Esophagus squamous epithelium (tissue), 5 donors: ENCODE data around the gene LPP. TPM values are rescaled to one million over a fixed set of nuclear protein-coding genes. Genes with fewer than 3 reads are reported as not detected.

Experiments
- DNase-seq: peaks from one replicate; lab custom pipeline; 2025; lab: John Stamatoyannopoulos, UW
- H3K27ac ChIP-seq, 4 donors: fragments of 200-600 bp; sonication (generic); one replicate each; pipeline ENCODE4 v1.5.1; 2016 to 2019; ENCODE audit warnings: mild to moderate bottlenecking in 1 of 4
- H3K27me3 ChIP-seq, 4 donors: fragments of 200-600 bp; sonication (generic); 1 replicate in 3 of 4; 2 replicates in 1 of 4; pipeline versions ENCODE4 v1.5.1 to v1.6.0; 2017 to 2021; ENCODE audit warnings: antibody characterized with exemption in 1 of 4
- H3K36me3 ChIP-seq, 3 donors: fragments of 200-600 bp; sonication (generic); one replicate each; pipeline ENCODE4 v1.5.1; 2016 to 2019
- H3K4me1 ChIP-seq, 3 donors: fragments of 200-600 bp; sonication (generic); one replicate each; pipeline ENCODE4 v1.5.1; 2017 to 2019
- H3K4me3 ChIP-seq, 4 donors: fragments of 200-600 bp; sonication (generic); 1 replicate in 3 of 4; 2 replicates in 1 of 4; pipeline ENCODE4 v1.5.1; 2016 to 2019; ENCODE audit warnings: mild to moderate bottlenecking in 2 of 4, moderate library complexity in 1 of 4
- H3K9me3 ChIP-seq, 3 donors: fragments of 200-600 bp; sonication (generic); one replicate each; pipeline ENCODE4 v1.5.1; 2016 to 2019
- CTCF ChIP-seq, 6 experiments: fragments of 450-650 bp in 4 of 6; fragments of 200-600 bp in 2 of 6; sonication (generic) in 2 of 6; IDR thresholded peaks; one replicate each; pipeline ENCODE4 v1.5.1; 2016 to 2019; ENCODE audit warnings: antibody characterized with exemption in 6 of 6, mild to moderate bottlenecking in 4 of 6, moderate library complexity in 4 of 6
- POLR2A ChIP-seq, 4 donors: fragments of 450-650 bp; IDR thresholded peaks; one replicate each; pipeline ENCODE4 v1.6.1; 2017; ENCODE audit warnings: antibody characterized with exemption in 4 of 4, mild to moderate bottlenecking in 4 of 4, moderate library complexity in 3 of 4
- WGBS, 2 donors: methylation state at CpG; one replicate each; pipeline ENCODE4 v1.1.5; 2018; 5-methylcytosine and 5-hydroxymethylcytosine counted together
- intact Hi-C: fragments of 100-400 bp; cut with DNase I; formaldehyde crosslinking; loops from one replicate; pipeline ENCODE4 v1.15.0; 2022
- total RNA-seq, 4 donors: library from RNA; depleted of rRNA; stranded (reverse); fragments of >200 nt; gene quantifications; one replicate each; pipeline ENCODE4 v1.1.0, GENCODE V29; 2016
- donor health status: DM: yes; HTN: yes; CAD: no.

LPP gene
- total RNA-seq, 4 donors from 2014 or later = 41.4 to 369 (median 97.3) TPM

- Histone ChIP-seq H3K4me1 (peaks cover 12 to 36% (median 19%) of the 10 kb centered on the region in 3 donors), H3K27ac (peak overlapping the region in 3 of 4 donors; percentile 39 to 76 (median 43)), H3K9me3 (no peaks in the 10 kb centered on the region), H3K27me3 (no peaks in the 10 kb centered on the region), H3K4me3 (no peak overlapping the region), H3K36me3 (no peaks in the 10 kb centered on the region)
- WGBS, 2 donors = 94 to 98% methylated on average over 4 to 5 of the region's 5 CpGs
- no peak for DNase-seq
- TF ChIP-seq POLR2A (IDR thresholded peaks at IDR 0.05) (no peak), CTCF (IDR thresholded peaks at IDR 0.05) (no peak)
- intact Hi-C loops = no loop called here
These were observed 536.1 kb downstream of the LPP start for GRCh38 chr3:188690064-188690463.

- H3K36me3 ChIP-seq = no peaks in the 10 kb centered on the region
- no peaks in the 10 kb centered on the region for H3K27me3 ChIP-seq
- no peak for DNase-seq
- H3K27ac ChIP-seq = no peak overlapping the region
- intact Hi-C loops = no loop called here
- TF ChIP-seq CTCF (IDR thresholded peaks at IDR 0.05) = peak in 1 of 6 experiments; percentile 6
- no peak for TF ChIP-seq POLR2A (IDR thresholded peaks at IDR 0.05)
- H3K4me1 ChIP-seq = peaks cover 12 to 36% (median 19%) of the 10 kb centered on the region in 3 donors
- H3K4me3 ChIP-seq = no peak overlapping the region
- WGBS, 2 donors = 73 to 94% methylated on average over 1 of the region's 1 CpG
- H3K9me3 ChIP-seq = no peaks in the 10 kb centered on the region
These were observed 537.0 kb downstream of the LPP start for GRCh38 chr3:188691004-188691403.

- Histone ChIP-seq H3K4me3 (no peak overlapping the region), H3K9me3 (no peaks in the 10 kb centered on the region), H3K36me3 (no peaks in the 10 kb centered on the region), H3K4me1 (peaks cover 12 to 36% (median 19%) of the 10 kb centered on the region in 3 donors), H3K27ac (no peak overlapping the region), H3K27me3 (no peaks in the 10 kb centered on the region)
- no peak for DNase-seq
- intact Hi-C loops = no loop called here
- 79 to 88% methylated on average over 1 of the region's 1 CpG for WGBS, 2 donors
- no peak for TF ChIP-seq CTCF (IDR thresholded peaks at IDR 0.05)
These were observed 537.7 kb downstream of the LPP start for GRCh38 chr3:188691665-188692064.

GRCh38 chr3:188692700-188693099 lies 538.7 kb downstream of the LPP start:
- intact Hi-C loops = no loop called here
- no peaks in the 10 kb centered on the region for H3K9me3 ChIP-seq
- no peak for DNase-seq
- 72 to 87% methylated on average over 2 of the region's 2 CpGs for WGBS, 2 donors
- H3K27me3 ChIP-seq = no peaks in the 10 kb centered on the region
- H3K4me1 ChIP-seq = peaks cover 12 to 36% (median 16%) of the 10 kb centered on the region in 3 donors
- no peak overlapping the region for H3K27ac ChIP-seq
- H3K36me3 ChIP-seq = no peaks in the 10 kb centered on the region
- H3K4me3 ChIP-seq = no peak overlapping the region
- TF ChIP-seq CTCF (IDR thresholded peaks at IDR 0.05) = no peak
- TF ChIP-seq POLR2A (IDR thresholded peaks at IDR 0.05) = no peak

- no peak for DNase-seq
- TF ChIP-seq POLR2A (IDR thresholded peaks at IDR 0.05) (no peak), CTCF (IDR thresholded peaks at IDR 0.05) (no peak)
- H3K4me3 ChIP-seq = no peak overlapping the region
- intact Hi-C loops = no loop called here
- 79 to 89% methylated on average over 7 of the region's 7 CpGs for WGBS, 2 donors
- H3K4me1 ChIP-seq = peaks cover 10 to 29% (median 11%) of the 10 kb centered on the region in 3 donors
- no peaks in the 10 kb centered on the region for H3K9me3 ChIP-seq
- no peak overlapping the region for H3K27ac ChIP-seq
- no peaks in the 10 kb centered on the region for H3K27me3 ChIP-seq
- H3K36me3 ChIP-seq = no peaks in the 10 kb centered on the region
These were observed 539.5 kb downstream of the LPP start for GRCh38 chr3:188693435-188693834.
